Endodermal cell (in vitro differentiated cells): ENCODE results near the gene BST1. TPM values are rescaled to one million over a fixed set of nuclear protein-coding genes. Genes with fewer than 3 reads are reported as not detected.

Experiments used
- DNase-seq: peaks from one replicate; pipeline ENCODE4 v3.0.0-alpha.2; 2017
- H3K27ac ChIP-seq: 2 replicates; pipeline ENCODE4 v1.5.1; 2013; ENCODE audit warnings: mild to moderate bottlenecking, low read depth, low read length, moderate library complexity
- H3K27me3 ChIP-seq: 2 replicates; pipeline ENCODE4 v1.6.1; 2013; ENCODE audit warnings: mild to moderate bottlenecking, low read length, moderate library complexity; ENCODE audit not compliant: insufficient read depth, control insufficient read depth, poor library complexity, severe bottlenecking
- H3K36me3 ChIP-seq: 2 replicates; pipeline ENCODE4 v1.7.0; 2013; ENCODE audit warnings: mild to moderate bottlenecking, low read length, moderate library complexity; ENCODE audit not compliant: control insufficient read depth, insufficient read depth
- H3K4me1 ChIP-seq: one replicate; pipeline ENCODE4 v1.7.0; 2013; ENCODE audit warnings: low read length; ENCODE audit not compliant: control insufficient read depth, insufficient read depth
- H3K4me3 ChIP-seq: 2 replicates; pipeline ENCODE4 v1.5.1; 2013; ENCODE audit warnings: mild to moderate bottlenecking, low read length, moderate library complexity
- H3K9ac ChIP-seq: 2 replicates; pipeline ENCODE4 v1.6.1; 2013; ENCODE audit warnings: mild to moderate bottlenecking, low read length, moderate library complexity; ENCODE audit not compliant: poor library complexity, severe bottlenecking; ENCODE audit errors: extremely low read depth
- H3K9me3 ChIP-seq: 2 replicates; pipeline ENCODE4 v1.6.1; 2013; ENCODE audit warnings: mild to moderate bottlenecking, low read length, moderate library complexity; ENCODE audit not compliant: control insufficient read depth
- H3K27ac Mint-ChIP-seq: 2 replicates; pipeline ENCODE4 v1.8.0; 2020; ENCODE audit warnings: mixed read lengths
- H3K27me3 Mint-ChIP-seq: 2 replicates; pipeline ENCODE4 v1.8.0; 2021; ENCODE audit warnings: mild to moderate bottlenecking, mixed read lengths; ENCODE audit not compliant: insufficient read depth
- H3K36me3 Mint-ChIP-seq: 2 replicates; pipeline ENCODE4 v1.8.0; 2020; ENCODE audit warnings: low read depth, mixed read lengths
- H3K4me1 Mint-ChIP-seq: 2 replicates; pipeline ENCODE4 v1.8.0; 2020; ENCODE audit warnings: mixed read lengths
- H3K4me3 Mint-ChIP-seq: 2 replicates; pipeline ENCODE4 v1.8.0; 2020; ENCODE audit warnings: mild to moderate bottlenecking, moderate library complexity, mixed read lengths
- H3K9me3 Mint-ChIP-seq: 2 replicates; pipeline ENCODE4 v1.8.0; 2020; ENCODE audit warnings: mild to moderate bottlenecking, mixed read lengths
- CTCF ChIP-seq: fragments of 200-600 bp; sonication (generic); conservative IDR thresholded peaks from 2 replicates; pipeline ENCODE4 v1.5.0; 2021; ENCODE audit warnings: antibody characterized with exemption, mild to moderate bottlenecking
- WGBS, 2 experiments: methylation state at CpG; one replicate each; pipeline versions ENCODE4 v1.1.5 to v1.1.7; 2013; ENCODE audit warnings: missing lambda C conversion rate in 2 of 2, mixed read lengths in 1 of 2; ENCODE audit not compliant: insufficient coverage in 1 of 2, insufficient read length in 1 of 2; 5-methylcytosine and 5-hydroxymethylcytosine counted together
- total RNA-seq, 2 donors: library from RNA; stranded (reverse); fragmentation: NEBNext Ultra II Directional in 1 of 2; extraction: Animal tissue kit (Norgen Biotek cat#: 25700) in 1 of 2; gene quantifications; 2 replicates in 1 of 2; 3 replicates in 1 of 2; pipeline ENCODE4 v1.2.1, GENCODE V29; 2021

The BST1 gene
- total RNA-seq, 2 donors from 2014 or later = 0.44 to 0.53 TPM

DNA sequence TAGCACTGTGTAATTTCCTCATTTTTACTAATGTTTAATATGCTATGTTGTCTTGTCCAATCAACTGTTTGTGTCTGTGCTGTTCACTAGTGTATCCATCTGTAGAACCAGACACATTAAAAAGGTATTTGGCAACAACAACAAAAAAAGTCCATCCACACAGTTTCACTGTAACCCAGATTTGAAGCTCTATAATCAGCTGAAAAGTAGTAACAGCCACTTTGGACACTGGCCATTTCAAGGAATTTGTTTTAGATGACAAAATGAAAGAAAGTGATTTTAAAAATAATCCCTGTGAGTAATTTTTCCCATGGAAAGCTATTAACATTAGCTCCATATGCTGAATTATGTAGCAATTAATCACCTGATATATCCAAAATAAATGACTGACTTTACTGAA lies 45.5 kb upstream of the BST1 start:
- Histone ChIP-seq H3K36me3 (no peaks in the 10 kb centered on the region), H3K4me1 (peaks cover 10% of the 10 kb centered on the region), H3K9me3 (no peaks in the 10 kb centered on the region), H3K4me3 (no peak overlapping the region), H3K27ac (no peak overlapping the region), H3K27me3 (no peaks in the 10 kb centered on the region), H3K9ac (no peak overlapping the region)
- no peak for TF ChIP-seq CTCF
- Mint-ChIP-seq H3K27ac (no peak overlapping the region), H3K27me3 (no peaks in the 10 kb centered on the region), H3K4me1 (peaks cover 44% of the 10 kb centered on the region), H3K9me3 (no peaks in the 10 kb centered on the region), H3K36me3 (no peaks in the 10 kb centered on the region), H3K4me3 (no peak overlapping the region)
- DNase-seq = no peak

DNA sequence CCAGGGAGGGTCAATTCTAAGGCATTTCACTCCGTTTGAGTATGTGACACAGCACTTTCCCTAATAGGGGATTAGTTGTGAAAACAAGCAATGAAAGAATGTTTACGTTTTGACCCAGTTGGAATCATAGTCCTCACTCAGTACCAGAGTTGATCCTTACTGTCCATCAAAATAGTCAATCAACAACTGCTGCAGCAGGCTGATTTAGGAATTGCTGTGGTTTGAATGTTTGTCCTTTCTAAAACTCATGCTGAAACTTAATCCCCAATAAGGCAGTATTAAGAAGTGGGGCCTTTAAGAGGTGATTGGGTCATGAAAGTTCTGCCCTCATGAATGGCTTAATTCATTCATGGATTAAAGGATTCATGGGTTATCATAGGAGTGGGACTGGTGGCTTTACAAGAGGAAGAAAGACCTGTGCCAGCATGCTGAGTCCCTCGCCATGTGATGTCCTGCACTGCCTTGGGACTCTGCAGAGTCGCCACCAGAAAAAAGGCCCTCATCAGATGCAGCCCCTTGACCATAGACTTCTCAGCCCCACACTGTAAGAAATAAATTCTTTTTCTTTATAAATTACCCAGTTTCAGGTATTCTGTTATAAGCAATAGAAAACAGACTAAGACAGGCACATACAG lies 44.6 kb upstream of the BST1 start:
- H3K4me3 ChIP-seq = no peak overlapping the region
- Mint-ChIP-seq H3K4me3 (no peak overlapping the region), H3K9me3 (no peaks in the 10 kb centered on the region), H3K4me1 (peaks cover 37% of the 10 kb centered on the region), H3K27ac (peak overlapping the region; percentile 14), H3K36me3 (no peaks in the 10 kb centered on the region), H3K27me3 (no peaks in the 10 kb centered on the region)
- H3K9ac ChIP-seq = no peak overlapping the region
- H3K4me1 ChIP-seq = peaks cover 10% of the 10 kb centered on the region
- H3K36me3 ChIP-seq = no peaks in the 10 kb centered on the region
- DNase-seq = no peak
- 83 to 89% methylated on average over 4 of the region's 4 CpGs for WGBS, 2 experiments
- no peaks in the 10 kb centered on the region for H3K9me3 ChIP-seq
- TF ChIP-seq CTCF = no peak
- H3K27ac ChIP-seq = no peak overlapping the region
- H3K27me3 ChIP-seq = no peaks in the 10 kb centered on the region

GRCh38 chr4:15658781-15659180 lies 44.1 kb upstream of the BST1 start:
- Mint-ChIP-seq H3K9me3 (no peaks in the 10 kb centered on the region), H3K4me3 (no peak overlapping the region), H3K27ac (no peak overlapping the region), H3K4me1 (peaks cover 31% of the 10 kb centered on the region), H3K27me3 (no peaks in the 10 kb centered on the region), H3K36me3 (no peaks in the 10 kb centered on the region)
- H3K9ac ChIP-seq = no peak overlapping the region
- H3K36me3 ChIP-seq = no peaks in the 10 kb centered on the region
- H3K27ac ChIP-seq = no peak overlapping the region
- TF ChIP-seq CTCF = no peak
- 90 to 100% methylated on average over 1 to 2 of the region's 2 CpGs for WGBS, 2 experiments
- no peak overlapping the region for H3K4me3 ChIP-seq
- H3K4me1 ChIP-seq = peaks cover 10% of the 10 kb centered on the region
- no peak for DNase-seq
- H3K27me3 ChIP-seq = no peaks in the 10 kb centered on the region
- H3K9me3 ChIP-seq = no peaks in the 10 kb centered on the region
